ENCODE results near the gene KAZALD1.

KAZALD1 gene

GRCh38 chr10:101018600-101019439 is 43.0 kb upstream of the KAZALD1 start:
- no peaks in the 10 kb centered on the region for H3K36me3 ChIP-seq (ENCODE audit: control insufficient read depth, insufficient read depth, low read length)
- H3K4me3 ChIP-seq (ENCODE audit: low read depth, low read length) = no peak overlapping the region
- H3K9ac ChIP-seq = no peak overlapping the region
- H3K79me2 ChIP-seq = no peaks in the 10 kb centered on the region
- H3K9me3 ChIP-seq (ENCODE audit: control insufficient read depth, low read length) = no peaks in the 10 kb centered on the region
- H3K27me3 ChIP-seq (ENCODE audit: control insufficient read depth, insufficient read depth, low read length) = no peaks in the 10 kb centered on the region
- peak overlapping the region; percentile 49 for H2AFZ ChIP-seq
- H3K27ac ChIP-seq = no peak overlapping the region
- no peak overlapping the region for H3K4me2 ChIP-seq (ENCODE audit: low read length)
- TF ChIP-seq CTCF (IDR thresholded peaks at IDR 0.05) = peak; percentile 87
- peaks cover 6% of the 10 kb centered on the region for H3K4me1 ChIP-seq

GRCh38 chr10:101019440-101019703 is 42.4 kb upstream of the KAZALD1 start:
- H3K9me3 ChIP-seq (ENCODE audit: control insufficient read depth, low read length) = no peaks in the 10 kb centered on the region
- H3K4me1 ChIP-seq = peaks cover 2% of the 10 kb centered on the region
- no peaks in the 10 kb centered on the region for H3K36me3 ChIP-seq (ENCODE audit: control insufficient read depth, insufficient read depth, low read length)
- no peak overlapping the region for H3K27ac ChIP-seq
- no peak overlapping the region for H3K4me3 ChIP-seq (ENCODE audit: low read depth, low read length)
- no peak overlapping the region for H3K4me2 ChIP-seq (ENCODE audit: low read length)
- H3K27me3 ChIP-seq (ENCODE audit: control insufficient read depth, insufficient read depth, low read length) = no peaks in the 10 kb centered on the region
- H3K9ac ChIP-seq = no peak overlapping the region
- no peak for TF ChIP-seq CTCF (IDR thresholded peaks at IDR 0.05)
- no peaks in the 10 kb centered on the region for H3K79me2 ChIP-seq
- H2AFZ ChIP-seq = peak overlapping the region; percentile 49

- H3K27ac ChIP-seq = no peak overlapping the region
- H3K9me3 ChIP-seq (ENCODE audit: control insufficient read depth, low read length) = no peaks in the 10 kb centered on the region
- TF ChIP-seq CTCF (IDR thresholded peaks at IDR 0.05) = no peak
- H3K27me3 ChIP-seq (ENCODE audit: control insufficient read depth, insufficient read depth, low read length) = no peaks in the 10 kb centered on the region
- no peaks in the 10 kb centered on the region for H3K36me3 ChIP-seq (ENCODE audit: control insufficient read depth, insufficient read depth, low read length)
- no peak overlapping the region for H3K4me2 ChIP-seq (ENCODE audit: low read length)
- no peak overlapping the region for H2AFZ ChIP-seq
- no peaks in the 10 kb centered on the region for H3K79me2 ChIP-seq
- H3K9ac ChIP-seq = no peak overlapping the region
- no peak overlapping the region for H3K4me3 ChIP-seq (ENCODE audit: low read depth, low read length)
- H3K4me1 ChIP-seq = no peaks in the 10 kb centered on the region
Measured at GRCh38 chr10:101020427-101021075, 41.2 kb upstream of the KAZALD1 start.

GRCh38 chr10:101021239-101021638 is 40.5 kb upstream of the KAZALD1 start:
- no peak overlapping the region for H3K4me3 ChIP-seq (ENCODE audit: low read depth, low read length)
- H3K4me1 ChIP-seq = no peaks in the 10 kb centered on the region
- H3K9me3 ChIP-seq (ENCODE audit: control insufficient read depth, low read length) = no peaks in the 10 kb centered on the region
- no peaks in the 10 kb centered on the region for H3K79me2 ChIP-seq
- H3K27ac ChIP-seq = no peak overlapping the region
- H3K9ac ChIP-seq = no peak overlapping the region
- no peak overlapping the region for H3K4me2 ChIP-seq (ENCODE audit: low read length)
- no peak overlapping the region for H2AFZ ChIP-seq
- H3K27me3 ChIP-seq (ENCODE audit: control insufficient read depth, insufficient read depth, low read length) = no peaks in the 10 kb centered on the region
- TF ChIP-seq CTCF (IDR thresholded peaks at IDR 0.05) = no peak
- H3K36me3 ChIP-seq (ENCODE audit: control insufficient read depth, insufficient read depth, low read length) = no peaks in the 10 kb centered on the region

All from parathyroid adenoma (tissue), 2 donors.